PC-3 (cell line): ENCODE data around the gene MAP1LC3B2. TPM values are rescaled to one million over a fixed set of nuclear protein-coding genes. Genes with fewer than 3 reads are reported as not detected.

Experiments
- ATAC-seq: fragments of 200-7000 bp; cut with Tn5 transposase; 2 replicates; pipeline ENCODE4 v1.9.1; 2020; ENCODE audit warnings: mild to moderate bottlenecking, moderate library complexity
- BruUV-seq: library from RNA; stranded (reverse); fragments of 400-500 nt; replicated peaks from 2 replicates; lab custom pipeline; 2021; lab: Mats Ljungman, UMichigan
- CTCF ChIA-PET: fragments of 300-600 bp; sonication (Branson Sonifier 250); formaldehyde crosslinking; loops from one replicate; lab custom pipeline; 2022; ENCODE audit warnings: antibody characterized with exemption; lab: Charles Lee
- POLR2A ChIA-PET: fragments of 300-600 bp; sonication (Branson Sonifier 250); formaldehyde crosslinking; loops from one replicate; lab custom pipeline; 2022; ENCODE audit warnings: antibody characterized with exemption; ENCODE audit not compliant: unreplicated experiment; lab: Charles Lee
- DNase-seq: peaks from one replicate; pipeline ENCODE4 v3.0.0-alpha.2; 2015
- H2AFZ ChIP-seq: fragments of 300-600 bp; sonication (generic); 2 replicates; pipeline ENCODE4 v1.6.0; 2016; ENCODE audit warnings: antibody characterized with exemption, low read length
- H3F3A ChIP-seq: fragments of 300-600 bp; sonication (generic); one replicate; pipeline ENCODE4 v1.6.0; 2017; ENCODE audit warnings: antibody characterized with exemption, low read length, control low read depth, mild to moderate bottlenecking; ENCODE audit not compliant: unreplicated experiment
- H3K27ac ChIP-seq: fragments of 300-600 bp; sonication (generic); 2 replicates; pipeline ENCODE4 v1.5.1; 2016; ENCODE audit warnings: mild to moderate bottlenecking, low read length
- H3K27me3 ChIP-seq: fragments of 300-600 bp; sonication (generic); 2 replicates; pipeline ENCODE4 v1.6.1; 2016; ENCODE audit warnings: low read length, mixed read lengths
- H3K36me3 ChIP-seq: fragments of 300-600 bp; sonication (generic); 2 replicates; pipeline ENCODE4 v1.6.1; 2016; ENCODE audit warnings: low read depth, mixed run types, low read length, mixed read lengths
- H3K4me1 ChIP-seq: fragments of 300-600 bp; sonication (generic); 2 replicates; pipeline ENCODE4 v1.5.1; 2016; ENCODE audit warnings: low read length; ENCODE audit not compliant: insufficient read depth
- H3K4me2 ChIP-seq: fragments of 300-600 bp; sonication (generic); 2 replicates; pipeline ENCODE4 v1.6.0; 2016; ENCODE audit warnings: low read length
- H3K4me3 ChIP-seq: fragments of 300-600 bp; sonication (generic); 2 replicates; pipeline ENCODE4 v1.5.1; 2016; ENCODE audit warnings: mild to moderate bottlenecking, low read length, mixed read lengths
- H3K79me2 ChIP-seq: fragments of 300-600 bp; sonication (generic); 2 replicates; pipeline ENCODE4 v1.6.1; 2017; ENCODE audit warnings: low read length, mixed read lengths
- H3K9ac ChIP-seq: fragments of 300-600 bp; sonication (generic); 2 replicates; pipeline ENCODE4 v1.6.0; 2016; ENCODE audit warnings: mild to moderate bottlenecking, low read length
- H3K9me2 ChIP-seq: fragments of 300-600 bp; sonication (generic); replicated peaks from 2 replicates; pipeline ENCODE4 v1.6.1; 2016; ENCODE audit warnings: mixed run types, low read length, mixed read lengths
- H3K9me3 ChIP-seq: fragments of 300-600 bp; sonication (generic); 2 replicates; pipeline ENCODE4 v1.6.1; 2016; ENCODE audit warnings: low read length, mixed read lengths
- H4K20me1 ChIP-seq: fragments of 300-600 bp; sonication (generic); 2 replicates; pipeline ENCODE4 v1.6.1; 2016; ENCODE audit warnings: low read length, mixed read lengths
- EZH2 ChIP-seq: fragments of 300-600 bp; sonication (generic); IDR thresholded peaks from one replicate; pipeline ENCODE4 v1.6.1; 2017; ENCODE audit warnings: antibody characterized with exemption, mild to moderate bottlenecking, low read length; ENCODE audit not compliant: unreplicated experiment
- EZH2phosphoT487 ChIP-seq: fragments of 300-600 bp; sonication (generic); IDR thresholded peaks from 2 replicates; pipeline ENCODE4 v1.6.1; 2018; ENCODE audit warnings: mild to moderate bottlenecking, antibody characterized with exemption, low read length, borderline replicate concordance
- intact Hi-C: fragments of 100-400 bp; cut with micrococcal nuclease; formaldehyde crosslinking; loops from 2 replicates; pipeline ENCODE4 v1.9.0; 2023
- total RNA-seq: library from RNA; depleted of rRNA; stranded (reverse); fragments of >200 nt; gene quantifications from 2 replicates; pipeline ENCODE4 v1.2.3, GENCODE V29; 2014
- TF ChIP-seq, protein P1 (sequence below): fragments of 300-600 bp; sonication (generic); conservative IDR thresholded peaks from 2 replicates; pipeline ENCODE4 v1.5.1; 2017; ENCODE audit warnings: antibody characterized with exemption, low read depth, mild to moderate bottlenecking, low read length

Gene MAP1LC3B2
- total RNA-seq, 1 experiment from 2014 or later: not detected

GRCh38 chr12:116539905-116540482 lies 19.2 kb upstream of the MAP1LC3B2 start:
- Histone ChIP-seq H3K4me1 (peaks cover 27% of the 10 kb centered on the region), H3K9ac (no peak overlapping the region), H3K4me3 (peak overlapping the region; percentile 6; the same call in 1 of the 2 replicates), H3K9me3 (no peaks in the 10 kb centered on the region), H3F3A (peaks cover 4% of the 10 kb centered on the region), H3K4me2 (peak overlapping the region; percentile 50), H3K27ac (peak overlapping the region; percentile 31), H4K20me1 (no peaks in the 10 kb centered on the region), H3K36me3 (no peaks in the 10 kb centered on the region), H2AFZ (peak overlapping the region; percentile 45), H3K9me2 (no peaks in the 10 kb centered on the region), H3K27me3 (no peaks in the 10 kb centered on the region), H3K79me2 (no peaks in the 10 kb centered on the region)
- BruUV-seq: no TSS peak
- peak; percentile 55 for DNase-seq
- CTCF ChIA-PET: interaction anchor here (0.6 to 1.1 kb wide), 2 partner anchors 105 to 133 kb away, joined by 5 to 15 read pairs; no protein-coding TSS in a partner anchor
- intact Hi-C loops: no loop called here
- POLR2A ChIA-PET: no interaction called here
- no peak for TF ChIP-seq EZH2
- TF ChIP-seq, protein P1, sequence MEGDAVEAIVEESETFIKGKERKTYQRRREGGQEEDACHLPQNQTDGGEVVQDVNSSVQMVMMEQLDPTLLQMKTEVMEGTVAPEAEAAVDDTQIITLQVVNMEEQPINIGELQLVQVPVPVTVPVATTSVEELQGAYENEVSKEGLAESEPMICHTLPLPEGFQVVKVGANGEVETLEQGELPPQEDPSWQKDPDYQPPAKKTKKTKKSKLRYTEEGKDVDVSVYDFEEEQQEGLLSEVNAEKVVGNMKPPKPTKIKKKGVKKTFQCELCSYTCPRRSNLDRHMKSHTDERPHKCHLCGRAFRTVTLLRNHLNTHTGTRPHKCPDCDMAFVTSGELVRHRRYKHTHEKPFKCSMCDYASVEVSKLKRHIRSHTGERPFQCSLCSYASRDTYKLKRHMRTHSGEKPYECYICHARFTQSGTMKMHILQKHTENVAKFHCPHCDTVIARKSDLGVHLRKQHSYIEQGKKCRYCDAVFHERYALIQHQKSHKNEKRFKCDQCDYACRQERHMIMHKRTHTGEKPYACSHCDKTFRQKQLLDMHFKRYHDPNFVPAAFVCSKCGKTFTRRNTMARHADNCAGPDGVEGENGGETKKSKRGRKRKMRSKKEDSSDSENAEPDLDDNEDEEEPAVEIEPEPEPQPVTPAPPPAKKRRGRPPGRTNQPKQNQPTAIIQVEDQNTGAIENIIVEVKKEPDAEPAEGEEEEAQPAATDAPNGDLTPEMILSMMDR: no peak
- no peak for TF ChIP-seq EZH2phosphoT487
- ATAC-seq: peak; percentile 31

DNA sequence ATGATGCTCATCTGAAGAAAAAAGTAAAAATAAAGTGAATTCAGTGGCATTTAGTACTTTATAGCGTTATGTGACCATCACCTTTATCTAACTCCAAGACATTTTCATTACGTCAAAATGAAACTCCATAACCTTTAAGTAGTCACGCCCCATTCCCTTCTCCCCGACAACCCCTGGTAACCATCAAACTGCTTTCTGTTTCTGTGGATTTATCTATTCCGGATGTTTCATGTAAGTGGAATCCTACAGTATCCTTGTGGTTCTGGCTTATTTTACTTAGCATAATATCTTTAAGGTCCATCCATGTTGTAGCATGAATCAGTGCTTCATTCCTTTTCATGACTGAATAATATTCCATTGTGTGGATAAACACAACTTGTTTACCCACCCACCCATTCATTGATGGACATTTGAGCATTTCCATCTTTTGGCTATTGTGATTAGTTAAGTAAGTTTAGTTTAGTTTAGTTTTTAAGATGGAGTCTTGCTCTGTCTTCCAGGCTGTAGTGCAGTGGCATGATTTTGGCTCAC lies 18.5 kb upstream of the MAP1LC3B2 start:
- H3K4me2 ChIP-seq: peak overlapping the region; percentile 50
- DNase-seq: no peak
- no peaks in the 10 kb centered on the region for H3K79me2 ChIP-seq
- H3K27me3 ChIP-seq: no peaks in the 10 kb centered on the region
- intact Hi-C loops: no loop called here
- ATAC-seq: no peak
- no TSS peak for BruUV-seq
- H3F3A ChIP-seq: peaks cover 4% of the 10 kb centered on the region
- no peak overlapping the region for H3K4me3 ChIP-seq
- POLR2A ChIA-PET: no interaction called here
- no peaks in the 10 kb centered on the region for H3K36me3 ChIP-seq
- H3K27ac ChIP-seq: no peak overlapping the region
- CTCF ChIA-PET: interaction anchor here (1.1 kb wide), 1 partner anchor 134 kb away, joined by 5 read pairs; no protein-coding TSS in a partner anchor
- no peak overlapping the region for H3K9ac ChIP-seq
- H2AFZ ChIP-seq: no peak overlapping the region
- H3K9me3 ChIP-seq: no peaks in the 10 kb centered on the region
- TF ChIP-seq EZH2phosphoT487 (no peak), EZH2 (no peak)
- TF ChIP-seq, protein P1: no peak
- no peaks in the 10 kb centered on the region for H4K20me1 ChIP-seq
- H3K4me1 ChIP-seq: peaks cover 26% of the 10 kb centered on the region
- H3K9me2 ChIP-seq: no peaks in the 10 kb centered on the region
